HG02870 (cell line): ENCODE measurements around the gene MRPL16.
"Not testable (repeated sequence)": the region's sequence is repeated elsewhere in the genome, so short reads cannot be mapped to it uniquely, and the experiment has no call there.

Experiments
- ATAC-seq: cut with Tn5 transposase; IDR thresholded peaks from one replicate; pipeline ENCODE4 v1.9.1; 2021; ENCODE audit warnings: mild to moderate bottlenecking, moderate library complexity; ENCODE audit not compliant: unreplicated experiment

Gene MRPL16

DNA sequence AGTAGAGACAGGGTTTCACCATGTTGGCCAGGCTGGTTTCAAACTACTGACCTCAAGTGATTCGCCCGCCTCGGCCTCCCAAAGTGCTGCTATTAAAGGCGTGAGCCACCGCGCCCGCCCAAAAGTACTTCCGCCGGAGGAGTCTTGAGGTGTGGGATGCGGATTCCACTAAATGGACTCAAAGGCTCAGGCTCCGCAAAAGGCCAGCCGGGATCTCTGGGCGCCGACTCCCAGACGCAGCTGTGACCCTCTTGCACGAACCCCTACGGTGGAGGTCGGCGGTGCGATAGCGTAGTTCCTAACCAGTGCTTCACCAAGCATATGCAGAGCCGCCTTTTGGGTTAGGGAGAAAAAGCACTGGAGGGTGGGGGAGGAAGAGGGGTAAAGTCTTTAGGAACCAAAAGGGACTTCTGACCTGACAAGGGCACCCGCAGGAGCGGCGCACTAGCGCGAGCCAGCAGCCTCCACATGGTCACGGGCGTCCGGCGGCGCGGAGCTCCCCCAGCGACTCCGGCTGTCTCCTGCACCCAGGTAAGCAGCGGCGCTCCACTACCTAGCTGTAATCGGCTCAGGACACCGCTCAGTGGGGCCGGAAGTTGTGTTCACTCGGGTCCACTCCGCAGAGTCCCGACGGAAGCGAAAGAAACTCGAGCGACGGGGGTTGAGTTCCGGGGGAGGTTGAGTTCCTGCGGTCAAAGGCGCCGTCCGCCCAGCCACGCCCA is at the start of gene MRPL16:
MRPL16 (minus strand) TSS at position 590 of the 722 bp plus-strand sequence; CDS start at position 470, 120 bp downstream.
- ATAC-seq: peak; percentile 97

DNA sequence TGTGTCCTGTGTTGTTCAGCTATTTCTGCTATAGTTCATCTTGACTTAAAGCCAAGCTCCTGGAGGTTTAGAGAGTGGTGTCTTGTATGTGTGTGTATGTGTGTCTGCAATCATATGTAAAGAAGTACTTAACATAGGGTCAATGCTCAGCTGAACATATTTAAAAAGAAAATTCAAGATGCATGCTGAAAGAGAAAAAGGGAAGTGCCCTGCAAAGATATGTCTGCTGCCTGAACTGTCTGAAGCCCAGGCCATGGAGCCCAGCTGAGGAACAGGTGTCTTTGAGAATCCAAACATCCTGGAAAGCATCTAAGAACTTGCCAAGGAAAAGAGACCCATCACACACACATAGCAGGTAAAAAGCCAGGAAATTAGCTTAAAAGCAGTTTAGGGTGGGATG is 49.1 kb upstream of the MRPL16 start:
- no peak for ATAC-seq

DNA sequence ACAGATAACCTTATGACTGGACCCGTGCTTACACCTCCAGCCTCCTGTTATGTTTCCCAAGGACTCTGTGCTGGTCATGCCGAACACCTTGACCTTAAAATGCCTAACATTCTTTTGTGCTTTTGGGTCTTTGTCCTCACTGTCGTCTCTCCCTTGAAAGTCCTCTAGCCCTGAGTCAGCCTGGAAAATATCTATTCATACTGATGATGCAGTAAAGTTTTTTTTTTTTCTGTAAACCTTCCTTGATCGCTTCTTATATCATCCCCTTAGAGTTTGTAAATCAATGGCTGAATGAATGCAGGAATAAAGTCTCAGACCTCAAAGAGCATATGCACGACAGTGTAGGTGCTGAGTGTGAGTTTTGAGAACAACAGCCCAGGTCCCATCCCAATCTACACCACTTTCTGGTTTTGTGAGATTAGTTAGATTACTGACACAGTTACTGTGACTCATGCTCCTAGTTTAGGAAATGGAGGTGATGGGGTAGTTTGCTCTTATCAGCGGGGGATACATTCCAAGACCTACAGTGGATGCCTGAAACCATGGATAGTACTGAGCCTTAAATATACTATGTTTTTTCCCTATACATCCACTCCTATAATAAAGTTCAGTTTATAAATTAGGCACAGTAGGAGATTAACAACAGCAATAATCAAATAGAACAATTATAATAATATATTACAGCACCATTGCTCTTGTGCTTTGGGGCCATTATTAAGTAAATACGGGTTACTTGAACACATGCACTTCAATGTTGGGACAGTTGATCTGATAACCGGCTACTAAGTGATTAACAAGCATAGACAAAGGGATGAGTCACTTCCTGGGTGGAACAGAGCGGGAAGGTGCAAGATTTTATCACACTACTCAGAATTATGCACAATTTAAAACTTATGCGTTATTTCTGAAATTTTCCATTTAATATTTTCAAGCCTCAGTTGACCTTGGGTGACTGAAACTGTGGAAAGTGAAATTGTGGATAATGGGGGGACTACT is 47.2 kb upstream of the MRPL16 start:
- no peak for ATAC-seq

DNA sequence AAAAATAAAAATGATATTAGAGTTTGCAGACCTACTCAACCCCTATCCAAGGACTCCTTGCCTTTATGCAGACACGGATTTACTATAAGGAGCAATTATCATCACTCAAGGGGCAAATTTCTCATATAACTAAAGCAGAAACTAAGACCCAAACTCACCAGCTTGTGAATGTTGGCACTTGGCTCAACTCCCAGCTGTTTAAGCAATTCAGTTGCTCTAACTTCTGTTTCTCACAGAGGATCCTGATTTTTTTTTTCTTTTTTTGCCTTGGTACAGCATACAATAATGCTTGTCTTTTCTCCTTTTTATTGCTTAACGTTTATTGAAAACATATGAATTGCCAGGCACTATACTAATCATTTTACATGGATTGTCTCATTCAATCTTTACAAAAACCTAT is 44.3 kb upstream of the MRPL16 start:
- ATAC-seq: no peak

DNA sequence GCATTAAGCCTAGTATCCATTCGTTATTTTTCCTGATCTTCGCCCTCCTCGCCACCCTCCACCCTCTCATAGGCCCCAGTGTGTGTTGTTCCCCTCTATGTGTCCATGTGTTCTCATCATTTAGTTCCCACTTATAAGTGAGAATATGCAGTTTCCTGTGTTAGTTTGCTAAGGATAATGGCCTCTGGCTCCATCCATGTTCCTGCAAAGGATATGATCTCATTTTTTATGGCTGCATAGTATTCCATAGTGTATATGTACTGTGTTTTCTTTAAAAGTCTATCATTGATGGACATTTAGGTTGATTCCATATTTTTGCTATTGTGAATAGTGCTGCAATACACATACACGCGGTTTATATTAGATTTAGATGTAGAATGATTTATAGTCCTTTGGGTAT is 40.8 kb upstream of the MRPL16 start:
- not testable (repeated sequence) for ATAC-seq

DNA sequence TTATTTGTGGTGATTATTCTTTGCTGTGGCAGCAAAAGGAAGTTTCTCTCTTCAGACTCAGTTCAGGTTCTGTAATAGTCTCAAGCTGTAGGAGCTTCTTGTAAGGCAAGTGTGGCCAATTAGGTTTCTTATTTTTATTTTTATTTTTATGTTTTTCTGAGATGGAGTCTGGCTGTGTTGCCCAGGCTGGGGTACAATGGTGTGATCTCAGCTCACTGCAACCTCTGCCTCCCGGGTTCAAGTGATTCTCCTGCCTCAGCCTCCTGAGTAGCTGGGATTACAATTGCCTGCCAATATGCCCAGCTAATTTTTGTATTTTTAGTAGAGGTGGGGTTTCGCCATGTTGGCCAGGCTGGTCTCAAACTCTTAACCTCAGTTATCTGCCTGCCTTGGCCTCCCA is 39.0 kb upstream of the MRPL16 start:
- not testable (repeated sequence) for ATAC-seq

DNA sequence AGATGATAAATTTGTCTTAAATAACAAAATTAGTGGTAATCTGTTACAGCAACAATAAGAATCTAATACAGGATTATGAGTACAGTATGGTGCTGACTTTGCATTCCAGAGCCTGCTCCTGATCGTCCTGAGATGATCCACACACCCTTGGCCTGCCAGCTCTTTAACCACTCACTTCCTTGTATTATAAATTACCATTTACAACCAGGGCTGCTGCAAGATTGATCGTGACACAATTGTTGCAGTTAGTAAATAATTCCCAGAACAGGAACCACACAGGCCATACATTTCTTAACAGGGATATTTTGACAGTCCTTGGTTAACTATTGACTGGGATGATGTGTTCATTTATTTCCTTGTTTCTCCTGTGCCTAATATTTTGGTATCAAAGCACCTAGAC is 38.6 kb upstream of the MRPL16 start:
- no peak for ATAC-seq

DNA sequence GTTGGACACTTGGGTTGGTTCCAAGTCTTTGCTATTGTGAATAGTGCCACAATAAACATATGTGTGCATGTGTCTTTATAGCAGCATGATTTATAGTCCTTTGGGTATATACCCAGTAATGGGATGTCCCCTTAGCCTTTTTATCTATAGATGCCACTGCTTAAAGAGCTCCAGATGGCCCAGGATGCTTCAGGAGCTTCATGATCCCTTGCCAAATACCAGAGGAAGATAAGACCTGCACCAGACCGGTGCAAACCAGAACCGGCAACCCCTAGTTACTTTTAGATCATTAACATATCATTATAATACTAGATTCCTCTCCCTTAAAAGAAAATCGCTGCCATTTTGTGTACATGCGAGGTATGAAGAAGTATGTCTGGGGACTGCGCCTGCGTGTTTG is 37.9 kb upstream of the MRPL16 start:
- not testable (repeated sequence) for ATAC-seq

DNA sequence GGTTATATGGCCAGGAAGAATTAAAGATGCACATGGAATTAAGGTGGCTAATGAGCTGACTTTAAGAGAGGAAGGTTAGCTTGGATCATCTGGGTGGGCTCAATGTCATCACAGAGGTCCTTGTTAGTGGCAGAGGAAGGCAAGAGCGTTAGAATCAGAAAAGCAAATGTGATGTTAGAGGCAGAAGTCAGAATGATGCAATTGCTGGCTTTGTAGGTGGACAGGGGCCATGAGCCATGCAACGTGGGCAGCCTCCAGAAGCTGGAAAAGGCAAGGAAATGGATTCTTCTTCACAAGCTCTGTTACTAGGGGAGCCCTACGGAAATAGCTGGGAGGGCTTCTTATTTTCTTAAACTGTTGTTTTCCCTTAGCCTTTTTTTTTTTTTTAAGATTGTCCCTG is 37.0 kb upstream of the MRPL16 start:
- ATAC-seq: no peak

DNA sequence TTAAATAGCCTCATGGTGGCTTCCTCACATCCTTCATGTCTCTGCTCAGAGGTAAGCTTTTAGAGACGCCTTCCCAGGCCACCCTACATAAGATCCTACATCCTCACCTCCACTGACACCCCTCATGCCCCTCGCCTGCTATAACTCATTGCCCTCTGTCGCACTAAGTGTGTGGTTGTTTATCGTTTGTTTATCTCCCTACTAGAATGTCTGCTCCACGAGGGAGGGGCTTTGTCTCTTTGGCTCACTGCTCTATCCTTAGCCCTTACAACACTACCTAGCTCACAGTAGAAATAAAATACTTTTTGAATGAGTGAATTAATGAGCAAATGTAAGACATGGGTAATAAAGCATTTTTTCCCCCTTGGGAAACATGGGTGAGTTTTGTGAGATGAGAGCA is 36.0 kb upstream of the MRPL16 start:
- ATAC-seq: no peak

DNA sequence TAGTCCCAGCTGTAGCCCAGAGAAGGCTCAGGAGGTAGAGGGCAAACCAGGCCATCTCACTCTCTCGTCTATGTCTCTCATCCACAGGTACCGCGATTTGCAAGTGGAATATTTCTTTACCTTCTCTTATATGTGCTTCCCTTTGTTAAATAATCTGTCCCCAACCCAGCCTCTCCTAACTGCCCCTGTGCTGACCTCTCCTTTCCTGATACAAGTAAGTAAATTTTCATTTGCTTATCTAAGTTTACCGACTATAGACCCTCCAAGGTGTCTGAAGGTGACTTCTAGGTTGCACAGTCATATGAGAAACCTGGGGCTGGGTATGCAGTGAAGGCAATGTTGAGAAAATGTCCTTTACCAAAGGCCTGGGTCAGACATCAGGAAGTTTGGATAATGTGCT is 34.8 kb upstream of the MRPL16 start, which contains the start of gene CBLIF:
CBLIF (minus strand) TSS at position 101 of the 400 bp plus-strand sequence; CDS start at position 55, 46 bp downstream.
- ATAC-seq: no peak

DNA sequence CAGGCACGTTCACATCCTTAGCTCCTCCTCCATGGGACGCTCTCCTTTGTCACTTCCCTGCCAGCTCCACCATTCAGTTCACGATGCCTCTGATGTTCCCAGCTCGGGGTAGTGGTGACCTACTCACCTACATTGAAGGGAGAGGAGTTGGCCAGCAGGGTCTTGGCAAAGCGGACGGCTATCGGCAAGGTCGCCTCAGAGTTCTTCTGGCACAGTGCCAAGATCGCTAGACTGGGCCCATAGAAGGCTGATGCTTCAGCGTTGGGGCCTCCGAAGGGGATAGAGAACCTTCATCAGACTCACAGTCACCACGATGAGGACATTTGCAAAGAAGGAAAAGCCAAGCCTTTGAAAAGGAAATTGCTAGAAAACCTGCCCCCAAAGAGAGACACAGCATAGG is 31.7 kb upstream of the MRPL16 start:
- no peak for ATAC-seq

DNA sequence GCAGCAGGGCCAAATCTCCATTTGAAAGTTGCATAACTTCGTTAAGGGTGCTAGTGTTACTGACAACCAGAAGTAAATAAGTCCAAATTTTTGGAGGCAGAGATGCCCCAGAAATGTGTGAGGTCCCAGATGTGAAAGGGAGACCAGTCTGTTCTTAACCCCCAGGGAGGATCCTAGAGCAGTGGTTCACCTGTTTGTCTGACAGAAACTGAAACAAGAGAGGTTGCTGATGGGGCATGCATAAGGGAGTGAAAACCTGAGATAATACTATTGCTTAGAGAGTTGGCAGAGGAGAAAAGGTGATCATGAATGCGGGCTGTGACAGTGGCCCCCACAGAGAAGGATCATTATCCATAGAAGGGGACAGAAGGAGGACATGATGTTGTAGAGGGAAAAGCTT is 30.9 kb upstream of the MRPL16 start:
- ATAC-seq: no peak

DNA sequence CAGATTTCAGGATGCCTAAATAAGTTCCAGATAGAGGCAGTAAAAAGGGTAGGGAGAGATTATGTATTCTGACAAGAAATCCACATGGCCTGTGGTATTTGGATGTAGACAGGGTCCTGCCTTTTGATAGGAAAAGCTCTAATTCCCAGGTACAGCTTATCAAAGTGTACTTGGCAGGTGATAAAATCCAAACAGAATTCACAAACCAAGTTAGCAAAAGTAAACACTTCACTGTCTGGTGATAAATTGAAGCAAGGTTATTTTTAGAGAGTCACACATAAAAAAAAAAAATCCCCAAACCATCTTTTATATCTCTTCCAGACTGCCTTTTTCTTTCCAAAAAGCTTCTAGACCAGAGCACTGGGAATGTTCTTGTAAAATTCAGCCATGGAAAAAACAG is 29.0 kb upstream of the MRPL16 start:
- no peak for ATAC-seq

DNA sequence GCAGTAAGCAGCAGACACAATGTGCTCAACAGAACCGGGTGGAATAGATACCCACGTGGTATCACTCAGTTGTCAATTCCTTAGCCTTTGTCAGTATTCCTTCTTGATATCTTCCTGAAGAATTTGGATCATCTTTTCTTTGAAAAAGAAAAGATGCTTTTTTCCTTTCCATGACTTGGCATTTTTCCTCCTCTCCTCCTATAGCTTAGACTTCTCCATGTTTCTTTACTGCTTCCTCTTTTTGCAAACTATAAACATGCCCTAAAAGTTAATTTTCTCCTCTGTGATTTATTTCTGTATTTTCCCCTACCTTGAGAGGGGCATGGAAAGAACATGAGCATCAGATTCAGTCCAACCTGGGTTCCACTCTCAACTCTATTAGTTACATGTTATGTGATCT is 23.0 kb upstream of the MRPL16 start:
- no peak for ATAC-seq

DNA sequence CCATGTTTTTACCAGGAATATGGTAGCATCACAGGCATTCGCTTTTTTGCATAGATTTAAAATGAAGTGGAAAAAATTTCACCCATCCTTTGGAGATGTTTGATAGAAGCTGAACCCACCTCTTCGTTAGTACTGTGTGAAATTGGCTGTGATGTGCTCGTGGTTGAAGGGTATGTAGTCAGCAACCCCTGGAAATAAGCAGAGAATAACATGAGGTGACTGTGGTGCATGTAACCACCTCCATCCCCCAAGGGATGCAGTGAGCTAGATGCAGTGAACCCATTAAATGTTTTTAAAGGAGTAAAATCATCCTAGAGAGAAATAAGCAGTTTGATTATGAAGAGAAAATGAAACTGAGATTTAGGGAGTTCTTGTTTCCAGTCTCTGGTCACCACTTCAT is 18.8 kb upstream of the MRPL16 start:
- ATAC-seq: no peak

DNA sequence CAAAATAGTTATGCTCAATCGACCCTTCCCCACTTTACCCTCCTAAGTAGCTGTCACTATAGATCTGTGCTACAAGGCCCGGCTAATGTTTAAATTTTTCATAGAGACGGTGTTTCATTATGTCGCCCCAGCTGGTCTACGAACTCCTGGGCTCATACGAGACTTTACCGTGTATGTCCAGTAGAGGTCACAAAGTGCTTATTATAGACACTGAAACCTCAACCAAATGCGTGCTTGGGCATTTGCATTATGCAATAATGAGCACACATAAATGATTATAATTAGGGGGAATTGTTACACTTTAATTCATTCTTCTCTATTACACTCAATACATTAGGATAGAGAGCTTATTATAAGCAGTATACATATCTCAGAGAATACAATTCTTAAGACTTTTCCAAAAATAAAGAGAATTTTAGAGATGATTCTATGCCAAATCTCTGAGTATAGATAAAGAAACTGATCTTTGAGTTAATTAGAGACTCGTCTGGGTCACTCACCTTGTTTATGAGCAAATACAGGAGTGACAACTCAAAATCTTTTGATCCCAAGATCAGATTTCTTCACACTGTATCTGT is 12.5 kb upstream of the MRPL16 start:
- peak; percentile 83 for ATAC-seq

DNA sequence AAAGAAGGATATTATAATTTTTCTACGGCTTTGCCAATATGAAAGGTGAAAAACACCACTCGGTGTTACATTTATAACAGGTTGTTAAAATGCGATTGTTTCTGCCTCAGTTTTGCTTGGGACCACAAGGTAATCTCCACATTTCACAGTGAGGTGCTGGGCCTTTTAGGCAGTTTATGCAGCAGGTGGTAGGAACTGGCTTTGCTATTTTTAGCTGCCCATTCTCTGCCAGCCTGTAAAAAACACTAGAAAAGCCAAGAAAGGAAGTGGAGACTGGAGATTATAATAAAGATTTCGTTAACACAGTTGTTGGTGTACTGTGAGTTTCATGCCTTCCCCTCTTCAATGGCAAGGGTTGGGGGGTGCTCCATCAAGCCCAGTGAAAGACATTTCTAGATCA is 8.0 kb upstream of the MRPL16 start:
- no peak for ATAC-seq

DNA sequence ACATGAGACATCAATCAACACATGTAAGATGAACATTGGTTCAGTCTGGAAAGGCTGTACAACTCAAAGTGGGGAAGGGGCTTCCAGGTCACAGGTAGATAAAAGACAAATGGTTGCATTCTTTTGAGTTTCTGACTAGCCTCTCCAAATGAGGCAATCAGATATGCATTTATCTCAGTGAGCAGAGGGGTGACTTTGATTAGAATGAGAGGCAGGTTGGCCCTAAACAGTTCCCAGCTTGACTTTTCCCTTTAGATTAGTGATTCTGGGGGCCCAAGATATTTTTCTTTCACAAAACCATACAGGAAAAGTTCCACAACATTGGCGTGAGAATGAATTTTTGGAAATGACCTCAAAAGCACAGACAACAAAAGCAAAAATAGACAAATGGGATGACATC is 5.9 kb upstream of the MRPL16 start:
- not testable (repeated sequence) for ATAC-seq

DNA sequence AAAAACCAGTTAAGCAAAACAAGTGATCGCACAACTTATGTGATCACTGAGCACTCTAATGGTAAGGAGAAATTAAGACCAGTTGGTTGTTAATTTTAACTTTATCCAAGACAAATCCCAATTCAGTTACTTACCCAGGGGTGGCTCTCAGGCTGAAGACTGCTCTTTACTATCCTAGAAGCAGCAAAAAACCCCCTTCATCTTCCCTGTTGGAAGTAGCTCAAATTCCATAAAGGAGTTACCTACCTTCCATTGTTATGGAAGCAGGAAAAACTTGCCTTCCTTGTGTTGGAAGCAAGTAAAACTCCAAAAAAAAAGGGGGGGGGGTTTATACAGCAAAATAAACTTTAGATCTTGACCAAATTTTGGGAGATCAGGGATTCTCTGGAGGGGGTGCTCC is 5.2 kb upstream of the MRPL16 start:
- ATAC-seq: no peak

DNA sequence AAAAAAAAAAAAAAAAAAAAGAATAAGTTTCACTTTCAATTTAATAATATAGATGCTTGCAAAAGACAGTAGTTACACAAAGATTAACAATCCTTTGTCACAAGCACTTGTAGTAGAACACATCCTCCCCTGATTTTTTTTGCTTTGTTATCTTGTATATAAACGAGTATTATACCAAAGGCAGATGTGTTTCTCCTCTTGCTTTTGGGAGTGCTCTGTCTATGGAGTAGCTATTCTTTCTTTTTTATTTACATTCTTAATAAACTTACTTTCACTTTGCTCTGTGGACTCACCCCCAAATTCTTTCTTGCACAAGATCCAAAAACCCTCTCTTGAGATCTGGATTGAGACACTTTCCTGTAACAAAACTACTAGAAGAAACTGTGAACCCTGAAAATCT is 3.4 kb upstream of the MRPL16 start:
- ATAC-seq: no peak

DNA sequence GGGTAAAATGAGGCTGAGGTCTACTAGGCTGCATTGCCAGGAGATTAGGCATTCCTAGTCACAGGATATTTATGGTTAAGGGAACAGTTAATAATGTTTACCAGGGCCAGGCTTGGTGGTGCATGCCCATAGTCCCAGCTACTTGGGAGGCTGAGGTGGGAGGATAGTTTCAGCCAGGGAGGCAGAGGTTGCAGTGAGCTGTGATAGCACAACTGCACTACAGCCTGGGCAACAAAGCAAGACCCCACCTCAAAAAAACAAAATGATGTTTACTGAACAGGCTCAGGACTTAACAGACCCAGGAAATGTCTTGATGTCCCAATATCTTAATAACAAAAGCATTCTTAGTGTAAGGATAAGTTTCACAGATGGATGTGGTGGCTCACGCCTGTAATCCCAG is 2.8 kb upstream of the MRPL16 start:
- no peak for ATAC-seq
